ENCODE data around the gene RHOA. TPM values are rescaled to one million over a fixed set of nuclear protein-coding genes. Genes with fewer than 3 reads are reported as not detected.
A peak's percentile ranks its signal among the peaks of the same experiment; 100 is the strongest.

Gene RHOA
- total and polyA plus RNA-seq, 2 of the 13 experiments (the other 11 are each of a cell fraction or from before 2014, with no cell fraction given) = 131 to 177 TPM

GRCh38 chr3:49339941-49340800 lies 71.6 kb downstream of the RHOA start, which contains the start of gene USP4 (continued):
- TF ChIP-seq SMAD9 (CRISPR knock-in tag; IDR thresholded peaks at IDR 0.05) = no peak
- peak; percentile 53; the same call in 1 of the 2 replicates for TF ChIP-seq MLX (CRISPR knock-in tag; IDR thresholded peaks at IDR 0.05)
- TF ChIP-seq NAIF1 (CRISPR knock-in tag; IDR thresholded peaks at IDR 0.05; ENCODE audit: borderline replicate concordance) = peak; percentile 92; the same call in 1 of the 2 replicates
- no peak for TF ChIP-seq ATRX (CRISPR knock-in tag; IDR thresholded peaks at IDR 0.05; ENCODE audit: borderline replicate concordance)
- TF ChIP-seq ZNF773 (CRISPR knock-in tag; IDR thresholded peaks at IDR 0.05; ENCODE audit: borderline replicate concordance) = peak; percentile 52; the same call in 1 of the 2 replicates
- TF ChIP-seq PLSCR1 (CRISPR knock-in tag; IDR thresholded peaks at IDR 0.05; ENCODE audit: borderline replicate concordance) = peak; percentile 93; the same call in 1 of the 2 replicates
- peak; percentile 91 for TF ChIP-seq ZNF703 (CRISPR knock-in tag; IDR thresholded peaks at IDR 0.05; ENCODE audit: borderline replicate concordance)
- 0 out of 2 replicates have a peak, but pooled peaks have one; percentile 58 for TF ChIP-seq MTF1 (CRISPR knock-in tag; IDR thresholded peaks at IDR 0.05)
- TF ChIP-seq ZNF615 (CRISPR knock-in tag; IDR thresholded peaks at IDR 0.05; ENCODE audit: borderline replicate concordance) = peak; percentile 81; the same call in 1 of the 2 replicates
- TF ChIP-seq ZNF749 (CRISPR knock-in tag; IDR thresholded peaks at IDR 0.05; ENCODE audit: borderline replicate concordance) = peak; percentile 97
- TF ChIP-seq ZNF709 (CRISPR knock-in tag; IDR thresholded peaks at IDR 0.05) = peak; percentile 99
- TF ChIP-seq ZNF367 (CRISPR knock-in tag; IDR thresholded peaks at IDR 0.05; ENCODE audit: borderline replicate concordance) = peak; percentile 83; the same call in 1 of the 2 replicates
- peak; percentile 95 for TF ChIP-seq ZNF672 (CRISPR knock-in tag; IDR thresholded peaks at IDR 0.05)
- no peak for TF ChIP-seq HNF1A (IDR thresholded peaks at IDR 0.05; ENCODE audit: low read depth)
- TF ChIP-seq HNF1A (CRISPR knock-in tag; IDR thresholded peaks at IDR 0.05; ENCODE audit: borderline replicate concordance) = peak; percentile 82
- TF ChIP-seq MEIS2 (CRISPR knock-in tag; IDR thresholded peaks at IDR 0.05) = peak; percentile 57; the same call in 1 of the 2 replicates
- peak; percentile 98 for TF ChIP-seq BCL3 (CRISPR knock-in tag; IDR thresholded peaks at IDR 0.05)
- TF ChIP-seq TCF12 (IDR thresholded peaks at IDR 0.05) = no peak
- peak; percentile 84; the same call in 1 of the 2 replicates for TF ChIP-seq TCF12 (CRISPR knock-in tag; IDR thresholded peaks at IDR 0.05)
- TF ChIP-seq ZC3H13 (CRISPR knock-in tag; IDR thresholded peaks at IDR 0.05) = peak; percentile 96
